Glomerular visceral epithelial cell (primary cell): ENCODE data around the gene KCNMB3.
"Not testable (repeated sequence)": the region's sequence is repeated elsewhere in the genome, so short reads cannot be mapped to it uniquely, and the experiment has no call there.

Experiments used
- DNase-seq: peaks from one replicate; pipeline ENCODE4 v3.0.0-alpha.2; 2016; ENCODE audit errors: extremely low spot score

The KCNMB3 gene

GRCh38 chr3:179264449-179264848 is 13.5 kb upstream of the KCNMB3 start:
- DNase-seq, result no peak

DNA sequence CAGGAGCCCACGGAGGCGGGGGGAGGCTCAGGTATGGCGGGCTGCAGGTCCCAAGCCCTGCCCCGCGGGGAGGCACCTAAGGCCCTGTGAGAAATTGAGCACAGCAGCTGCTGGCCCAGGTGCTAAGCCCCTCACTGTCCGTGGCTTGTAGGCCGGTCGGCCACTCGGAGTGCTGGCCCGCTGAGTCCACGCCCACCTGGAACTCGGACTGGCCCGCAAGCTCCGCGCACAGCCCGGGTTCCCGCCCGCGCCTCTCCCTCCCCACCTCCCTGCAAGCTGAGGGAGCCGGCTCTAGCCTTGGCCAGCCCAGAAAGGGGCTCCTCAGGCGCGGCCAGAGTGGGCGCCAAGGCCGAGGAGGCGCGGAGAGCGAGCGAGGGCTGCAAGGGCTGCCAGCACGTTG is 12.2 kb upstream of the KCNMB3 start:
- no peak for DNase-seq

DNA sequence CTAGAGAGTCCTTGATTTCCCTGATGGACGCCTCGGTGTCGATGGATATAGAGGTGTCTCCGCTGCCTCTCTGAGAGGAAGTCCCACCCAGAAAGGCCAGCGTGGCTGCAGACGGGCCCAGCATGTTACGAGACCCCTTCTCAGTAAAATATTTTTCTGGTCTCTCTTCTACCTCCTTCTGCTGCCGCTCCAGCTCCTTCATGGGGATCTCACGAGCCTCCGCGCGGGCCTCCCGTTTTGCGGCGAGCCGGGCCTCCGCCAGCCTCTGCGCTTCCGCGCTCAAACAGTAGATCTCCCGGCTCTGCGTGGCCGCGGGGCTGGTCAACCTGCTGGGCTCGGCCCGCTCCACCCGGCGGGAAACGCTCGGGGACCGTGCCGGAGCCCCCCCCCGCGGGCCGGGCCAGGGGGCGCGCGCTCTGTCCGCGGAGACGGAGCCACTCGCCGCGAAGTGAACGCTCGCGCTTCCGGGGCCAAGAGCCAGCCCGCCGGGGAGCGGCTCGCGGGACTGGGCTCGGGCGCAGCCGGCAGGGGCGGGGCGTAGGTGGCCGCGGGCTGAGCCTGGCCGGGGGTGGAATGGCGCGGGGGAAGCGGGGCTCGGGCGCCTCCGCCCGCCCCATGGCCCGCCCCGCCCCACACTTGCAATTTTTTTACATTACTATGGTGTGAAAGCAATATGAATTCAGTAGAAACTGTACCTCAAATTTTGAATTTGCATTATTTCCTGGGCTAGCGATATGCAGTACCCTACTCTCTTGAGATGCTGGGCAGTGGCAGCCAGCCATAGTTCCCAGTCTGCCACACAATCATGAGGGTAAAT is 10.2 kb upstream of the KCNMB3 start:
- peak; percentile 61 for DNase-seq

GRCh38 chr3:179259959-179260756 is 9.2 kb upstream of the KCNMB3 start:
- not testable (repeated sequence) for DNase-seq

GRCh38 chr3:179258820-179259219 is 7.9 kb upstream of the KCNMB3 start:
- no peak for DNase-seq

DNA sequence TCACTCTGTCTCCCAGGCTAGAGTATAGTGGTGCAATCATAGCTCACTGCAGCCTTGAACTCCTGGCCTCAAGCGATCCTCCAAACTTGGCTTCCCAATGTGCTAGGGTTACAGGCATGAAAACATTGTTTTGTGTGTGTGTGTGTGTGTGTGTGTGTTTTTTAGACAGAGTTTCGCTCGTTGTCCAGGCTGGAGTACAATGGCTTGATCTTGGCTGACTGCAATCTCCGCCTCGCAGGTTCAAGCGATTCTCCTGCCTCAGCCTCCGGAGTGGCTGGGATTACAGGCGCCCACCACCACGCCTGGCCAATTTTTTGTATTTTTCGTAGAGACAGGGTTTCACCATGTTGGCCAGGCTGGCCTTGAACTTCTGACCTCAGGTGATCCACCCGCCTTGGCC is 6.8 kb upstream of the KCNMB3 start:
- not testable (repeated sequence) for DNase-seq

DNA sequence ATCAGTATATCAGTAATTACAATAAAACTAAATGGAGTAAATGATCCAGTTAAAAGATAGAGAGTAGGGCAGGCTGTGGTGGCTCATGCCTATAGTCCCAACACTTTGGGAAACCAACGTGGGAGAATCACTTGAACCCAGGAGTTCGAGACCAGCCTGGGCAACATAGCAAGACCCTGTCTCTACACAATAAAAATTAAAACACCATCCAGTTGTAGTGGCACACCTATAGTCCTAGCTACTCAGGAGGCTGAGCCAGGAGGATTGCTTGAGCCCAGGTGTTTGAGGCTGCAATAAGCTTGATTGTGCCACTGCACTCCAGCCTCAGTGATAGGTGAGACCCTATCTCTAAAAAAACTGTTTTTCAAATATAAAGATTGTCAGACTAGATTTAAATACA is 5.9 kb upstream of the KCNMB3 start:
- DNase-seq, result no peak

DNA sequence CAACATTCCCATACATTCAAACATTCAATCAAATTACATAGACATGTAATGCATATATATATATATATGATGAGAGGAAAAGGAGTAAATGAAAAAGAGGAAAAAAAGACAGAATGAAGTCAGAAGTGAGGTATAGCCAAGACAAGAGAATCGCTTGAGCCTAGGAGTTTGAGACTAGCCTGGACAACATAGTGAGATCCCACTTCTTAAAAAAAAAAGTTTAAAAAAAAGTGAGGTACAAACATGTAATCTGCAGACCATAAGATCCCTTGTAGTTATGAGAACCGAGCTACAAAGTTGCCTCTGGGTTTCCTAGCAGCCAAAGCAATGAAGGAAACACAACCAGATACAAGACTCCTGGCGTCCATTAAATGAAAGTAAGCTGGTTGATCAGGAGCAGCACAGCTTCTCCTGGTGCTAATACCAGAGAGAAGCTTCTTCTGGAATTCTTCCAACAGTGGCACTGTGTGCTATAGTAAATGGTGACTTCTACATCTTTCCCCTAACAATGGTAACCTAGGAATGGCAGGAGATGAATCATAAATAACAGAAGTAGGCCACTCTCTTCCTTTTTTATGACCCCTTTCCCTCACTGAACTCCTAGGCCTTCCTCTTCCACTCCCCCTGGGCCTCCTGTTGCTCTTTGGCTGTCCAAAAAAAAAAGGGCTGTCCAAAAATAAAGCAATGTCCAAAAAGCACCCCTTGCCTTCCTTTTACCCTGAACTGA is 3.5 kb downstream of the KCNMB3 start:
- no peak for DNase-seq

- DNase-seq, result no peak
Measured at GRCh38 chr3:179244878-179245277, 6.0 kb downstream of the KCNMB3 start.

DNA sequence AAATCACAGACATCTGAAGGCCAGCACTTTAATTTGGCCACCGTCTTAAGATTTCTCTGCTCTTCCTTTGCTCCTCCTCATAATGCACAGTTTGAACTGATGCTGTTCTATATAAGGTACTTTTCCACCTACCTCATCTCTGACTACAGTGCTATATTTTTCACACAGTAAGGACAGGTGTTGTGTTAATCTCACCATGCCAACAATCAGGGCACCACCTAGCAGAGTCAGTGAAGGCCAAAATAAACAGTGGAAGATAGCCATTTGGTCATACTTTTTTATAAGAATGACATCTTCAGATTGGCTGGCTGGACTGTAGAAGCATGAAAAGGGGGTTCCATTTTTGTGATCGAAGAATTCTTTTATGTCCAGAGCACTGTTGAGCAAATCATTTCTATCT is 8.1 kb downstream of the KCNMB3 start:
- not testable (repeated sequence) for DNase-seq

GRCh38 chr3:179240299-179240698 is 10.6 kb downstream of the KCNMB3 start:
- DNase-seq, result not testable (repeated sequence)

- DNase-seq, result no peak
Measured at GRCh38 chr3:179236669-179237301, 14.1 kb downstream of the KCNMB3 start.

DNA sequence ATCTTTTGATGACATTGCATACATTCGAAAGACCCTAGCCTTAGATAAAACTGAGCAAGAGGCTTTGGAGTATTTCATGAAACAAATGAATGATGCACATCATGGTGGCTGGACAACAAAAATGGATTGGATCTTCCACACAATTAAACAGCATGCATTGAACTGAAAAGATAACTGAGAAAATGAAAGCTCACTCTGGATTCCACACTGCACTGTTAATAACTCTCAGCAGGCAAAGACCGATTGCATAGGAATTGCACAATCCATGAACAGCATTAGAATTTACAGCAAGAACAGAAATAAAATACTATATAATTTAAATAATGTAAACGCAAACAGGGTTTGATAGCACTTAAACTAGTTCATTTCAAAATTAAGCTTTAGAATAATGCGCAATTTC is 16.7 kb downstream of the KCNMB3 start:
- no peak for DNase-seq

- no peak for DNase-seq
Measured at GRCh38 chr3:179233043-179233442, 17.9 kb downstream of the KCNMB3 start.

- no peak for DNase-seq
Measured at GRCh38 chr3:179229177-179229576, 21.7 kb downstream of the KCNMB3 start.

- no peak for DNase-seq
Measured at GRCh38 chr3:179227349-179227748, 23.6 kb downstream of the KCNMB3 start.

- DNase-seq, result no peak
Measured at GRCh38 chr3:179224584-179224983, 26.3 kb downstream of the KCNMB3 start.

DNA sequence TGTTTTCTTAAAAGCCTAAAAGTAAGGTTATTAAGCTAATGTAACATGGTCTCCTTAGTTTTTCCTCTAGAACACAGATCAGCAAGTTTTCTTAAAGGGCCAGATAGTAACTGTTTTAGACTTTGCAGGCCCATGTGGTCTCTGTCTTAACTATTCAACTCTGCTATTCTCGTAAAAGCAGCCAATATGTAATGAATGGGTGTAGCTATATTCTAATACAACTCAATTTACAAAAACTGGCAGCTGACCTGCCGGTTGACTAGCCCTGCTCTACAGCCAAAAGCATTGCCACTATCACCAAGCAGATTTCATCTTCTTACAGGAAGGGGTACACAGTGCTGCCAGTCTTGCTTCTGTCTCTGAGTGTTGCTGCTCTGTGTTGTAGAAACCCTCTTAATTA is 27.4 kb downstream of the KCNMB3 start:
- no peak for DNase-seq

- not testable (repeated sequence) for DNase-seq
Measured at GRCh38 chr3:179218213-179218612, 32.7 kb downstream of the KCNMB3 start.

DNA sequence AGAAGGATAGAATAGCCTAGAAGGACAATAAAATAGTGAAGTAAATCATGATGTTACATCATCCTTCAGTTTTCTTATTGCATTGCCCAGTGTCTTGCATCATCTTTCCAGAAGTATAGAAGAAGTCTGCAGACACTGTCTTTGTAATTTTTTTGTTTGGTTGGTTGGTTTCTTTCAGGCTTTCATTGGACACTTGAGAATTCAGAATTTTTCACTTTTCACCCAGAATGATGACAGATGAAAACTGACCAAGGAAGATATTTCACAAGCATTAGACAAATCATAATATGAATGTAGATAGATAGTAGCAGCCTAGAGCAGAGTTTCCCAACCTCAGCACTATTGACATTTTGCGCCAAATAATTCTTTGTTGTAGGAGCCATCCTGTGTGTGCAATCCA is 35.4 kb downstream of the KCNMB3 start:
- DNase-seq, result not testable (repeated sequence)

DNA sequence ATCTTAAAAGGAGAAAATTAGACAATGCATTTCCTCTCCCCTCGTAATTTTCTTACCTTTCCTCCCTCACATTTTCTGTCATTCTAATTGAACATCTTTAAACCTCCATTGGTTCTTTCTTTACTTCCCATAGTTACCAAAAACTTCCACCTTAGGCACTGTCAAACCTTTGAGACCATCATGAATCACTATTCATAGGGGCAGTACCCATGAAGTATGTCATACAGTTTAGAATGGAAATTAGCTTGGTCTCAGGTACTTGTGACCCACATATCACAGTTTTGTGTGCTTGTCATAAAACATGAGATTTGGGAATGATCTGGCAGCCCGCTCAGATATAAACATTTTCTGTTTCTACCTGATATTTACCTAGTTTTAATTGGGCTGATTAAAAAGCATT is 50.1 kb downstream of the KCNMB3 start:
- DNase-seq, result no peak

DNA sequence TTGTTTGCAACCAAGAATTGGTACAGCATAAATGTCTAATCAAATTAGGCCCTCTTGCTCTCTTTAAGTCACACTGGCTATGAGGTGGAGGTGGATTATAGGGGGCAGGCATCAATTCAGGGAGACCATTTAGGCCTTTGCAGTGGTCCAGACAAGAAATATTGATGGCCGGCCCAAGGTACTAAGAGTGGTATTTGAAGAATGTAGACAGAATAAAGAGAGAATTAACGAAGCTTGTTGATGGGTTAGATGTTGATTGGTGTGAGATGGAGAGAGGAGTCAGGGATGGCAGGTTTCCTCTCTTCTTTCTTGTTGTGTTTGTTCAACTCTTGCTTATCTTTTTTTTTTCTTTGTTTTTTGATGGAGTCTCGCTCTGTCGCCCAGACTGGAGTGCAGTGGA is 54.2 kb downstream of the KCNMB3 start:
- no peak for DNase-seq
